Epithelial cell of esophagus (primary cell): Measurements from ENCODE around the gene UBL5.

Experiments used
- DNase-seq: peaks from one replicate; pipeline ENCODE4 v3.0.0; 2010; ENCODE audit warnings: low read depth
- H3K4me3 ChIP-seq: 2 replicates; pipeline ENCODE4 v1.5.1; 2011; ENCODE audit warnings: mild to moderate bottlenecking, low read length, control low read depth
- CTCF ChIP-seq: IDR thresholded peaks from 2 replicates; pipeline ENCODE4 v1.5.1; 2011; ENCODE audit warnings: low read depth, mild to moderate bottlenecking, low read length, control low read depth, inconsistent platforms; ENCODE audit not compliant: insufficient read depth; ENCODE audit errors: missing control alignments

The UBL5 gene

GRCh38 chr19:9799162-9799561 lies 28.6 kb upstream of the UBL5 start:
- no peak for DNase-seq
- no peak overlapping the region for H3K4me3 ChIP-seq
- no peak for TF ChIP-seq CTCF

GRCh38 chr19:9801976-9802375 lies 25.7 kb upstream of the UBL5 start:
- TF ChIP-seq CTCF = no peak
- no peak for DNase-seq
- no peak overlapping the region for H3K4me3 ChIP-seq

GRCh38 chr19:9806803-9807202 lies 20.9 kb upstream of the UBL5 start:
- no peak for DNase-seq

GRCh38 chr19:9808855-9809824 lies 18.6 kb upstream of the UBL5 start:
- no peak overlapping the region for H3K4me3 ChIP-seq
- no peak for DNase-seq
- no peak for TF ChIP-seq CTCF

More at GRCh38 chr19:9806803-9807202, 20.9 kb upstream of the UBL5 start:
- H3K4me3 ChIP-seq = no peak overlapping the region
- no peak for TF ChIP-seq CTCF

GRCh38 chr19:9811139-9811538 lies 16.6 kb upstream of the UBL5 start:
- no peak for DNase-seq
- no peak overlapping the region for H3K4me3 ChIP-seq
- TF ChIP-seq CTCF = no peak

GRCh38 chr19:9818175-9818733 lies 9.5 kb upstream of the UBL5 start:
- DNase-seq = no peak
- H3K4me3 ChIP-seq = peak overlapping the region; percentile 95
- TF ChIP-seq CTCF = no peak
